CD4-positive, alpha-beta memory T cell (primary cell): ENCODE results near the gene LEMD1. TPM values are rescaled to one million over a fixed set of nuclear protein-coding genes. Genes with fewer than 3 reads are reported as not detected.

Experiments used
- CTCF ChIA-PET: fragments of 350-600 bp; sonication (Branson Sonifier 250); formaldehyde crosslinking; loops from one replicate; lab custom pipeline; 2021; ENCODE audit warnings: inconsistent platforms; ENCODE audit not compliant: partially characterized antibody; lab: Charles Lee
- POLR2A ChIA-PET: fragments of 350-600 bp; sonication (Branson Sonifier 250); formaldehyde crosslinking; loops from one replicate; lab custom pipeline; 2021; ENCODE audit not compliant: partially characterized antibody; lab: Charles Lee
- DNase-seq, 5 donors: peaks; one replicate each; pipeline versions ENCODE4 v3.0.0 to v3.0.0-alpha.2; 2020 to 2022; ENCODE audit warnings: mixed read lengths in 1 of 5
- H3K27ac ChIP-seq: one replicate; pipeline ENCODE4 v1.7.0; 2013; ENCODE audit warnings: low read depth, low read length
- H3K27me3 ChIP-seq: 2 replicates; pipeline ENCODE4 v1.7.0; 2013; ENCODE audit warnings: mild to moderate bottlenecking, low read length, moderate library complexity; ENCODE audit not compliant: insufficient read depth
- H3K36me3 ChIP-seq: 2 replicates; pipeline ENCODE4 v1.7.0; 2013; ENCODE audit warnings: mild to moderate bottlenecking, low read length, moderate library complexity; ENCODE audit not compliant: insufficient read depth
- H3K4me1 ChIP-seq: 2 replicates; pipeline ENCODE4 v1.7.0; 2013; ENCODE audit warnings: mild to moderate bottlenecking, low read length, moderate library complexity; ENCODE audit not compliant: insufficient read depth
- H3K4me3 ChIP-seq, 2 donors: one replicate each; pipeline ENCODE4 v1.7.0; 2013; ENCODE audit warnings: low read length in 2 of 2, mild to moderate bottlenecking in 1 of 2
- H3K9me3 ChIP-seq, 2 donors: one replicate each; pipeline ENCODE4 v1.7.0; 2013; ENCODE audit warnings: low read length in 2 of 2, control low read depth in 1 of 2; ENCODE audit not compliant: control insufficient read depth in 1 of 2
- H3K27ac Mint-ChIP-seq, 7 donors: one replicate each; pipeline ENCODE4 v1.8.0; 2020 to 2021; ENCODE audit warnings: mixed read lengths in 7 of 7, mild to moderate bottlenecking in 6 of 7, inconsistent platforms in 3 of 7, moderate library complexity in 3 of 7
- H3K27me3 Mint-ChIP-seq, 2 donors: one replicate each; pipeline ENCODE4 v1.8.0; 2020 to 2021; ENCODE audit warnings: mixed read lengths in 2 of 2
- H3K36me3 Mint-ChIP-seq, 2 donors: one replicate each; pipeline ENCODE4 v1.8.0; 2020 to 2021; ENCODE audit warnings: mixed read lengths in 2 of 2, inconsistent platforms in 1 of 2, mild to moderate bottlenecking in 1 of 2
- H3K4me1 Mint-ChIP-seq, 4 donors: one replicate each; pipeline ENCODE4 v1.8.0; 2020 to 2021; ENCODE audit warnings: mixed read lengths in 4 of 4, mild to moderate bottlenecking in 1 of 4
- H3K4me3 Mint-ChIP-seq, 8 donors: one replicate each; pipeline ENCODE4 v1.8.0; 2020 to 2021; ENCODE audit warnings: mixed read lengths in 8 of 8, mild to moderate bottlenecking in 7 of 8, moderate library complexity in 6 of 8, inconsistent platforms in 3 of 8
- H3K9me3 Mint-ChIP-seq, 8 donors: one replicate each; pipeline ENCODE4 v1.8.0; 2020 to 2021; ENCODE audit warnings: mixed read lengths in 8 of 8, mild to moderate bottlenecking in 5 of 8, inconsistent platforms in 3 of 8, moderate library complexity in 1 of 8
- intact Hi-C: fragments of 100-400 bp; cut with micrococcal nuclease; formaldehyde crosslinking; loops from one replicate; pipeline ENCODE4 v1.15.1; 2023
- polyA plus RNA-seq, 2 donors: library from polyadenylated mRNA; unstranded; fragments of 300-500 nt; fragmentation: Illumina TruSeq; gene quantifications; one replicate each; pipeline ENCODE4 v1.2.3, GENCODE V29; 2021
- total RNA-seq, 2 experiments: library from RNA; stranded (reverse); gene quantifications; one replicate each; pipeline ENCODE4 v1.2.3, GENCODE V29; 2021

The LEMD1 gene
- total and polyA plus RNA-seq, 4 experiments from 2014 or later = 1.3 TPM; not detected in 3

GRCh38 chr1:205343431-205344065 is 78.3 kb downstream of the LEMD1 start:
- POLR2A ChIA-PET = no interaction called here
- H3K4me3 ChIP-seq = no peak overlapping the region

GRCh38 chr1:205342986-205343385 is 78.9 kb downstream of the LEMD1 start:
- no peak for DNase-seq
- no peaks in the 10 kb centered on the region for H3K9me3 ChIP-seq
- Mint-ChIP-seq H3K27ac (no peak overlapping the region), H3K4me3 (peak overlapping the region in 6 of 8 donors; percentile 17 to 73 (median 42)), H3K27me3 (peaks cover 28 to 41% of the 10 kb centered on the region in 2 donors), H3K4me1 (peaks cover 8 to 18% (median 11%) of the 10 kb centered on the region in 4 donors), H3K9me3 (no peaks in the 10 kb centered on the region), H3K36me3 (no peaks in the 10 kb centered on the region)
- no peak overlapping the region for H3K4me3 ChIP-seq
- H3K27me3 ChIP-seq = peaks cover 14% of the 10 kb centered on the region
- H3K4me1 ChIP-seq = peaks cover 13% of the 10 kb centered on the region
- ChIA-PET CTCF (interaction anchor here (0.7 kb wide), 1 partner anchor 8 kb away, joined by 3 read pairs; no protein-coding TSS in a partner anchor), POLR2A (no interaction called here)
- H3K36me3 ChIP-seq = no peaks in the 10 kb centered on the region
- H3K27ac ChIP-seq = no peak overlapping the region
- intact Hi-C loops = no loop called here

More at GRCh38 chr1:205343431-205344065, 78.3 kb downstream of the LEMD1 start:
- intact Hi-C loops = no loop called here
- Histone ChIP-seq H3K36me3 (no peaks in the 10 kb centered on the region), H3K27me3 (peaks cover 14% of the 10 kb centered on the region), H3K4me1 (peaks cover 13% of the 10 kb centered on the region), H3K27ac (no peak overlapping the region), H3K9me3 (no peaks in the 10 kb centered on the region)
- DNase-seq = no peak
- H3K27ac Mint-ChIP-seq = no peak overlapping the region
- no peaks in the 10 kb centered on the region for H3K9me3 Mint-ChIP-seq
- H3K27me3 Mint-ChIP-seq = peaks cover 28 to 43% of the 10 kb centered on the region in 2 donors
- H3K4me3 Mint-ChIP-seq = no peak overlapping the region
- H3K4me1 Mint-ChIP-seq = peaks cover 8 to 18% (median 11%) of the 10 kb centered on the region in 4 donors
- no peaks in the 10 kb centered on the region for H3K36me3 Mint-ChIP-seq
- CTCF ChIA-PET = no interaction called here

- peaks cover 14% of the 10 kb centered on the region for H3K27me3 ChIP-seq
- H3K4me3 Mint-ChIP-seq = no peak overlapping the region
- H3K27me3 Mint-ChIP-seq = peaks cover 20 to 22% of the 10 kb centered on the region in 2 donors
These were observed 81.2 kb downstream of the LEMD1 start for GRCh38 chr1:205340676-205341075.

GRCh38 chr1:205339717-205340116 is 82.1 kb downstream of the LEMD1 start:
- Histone ChIP-seq H3K4me1 (peaks cover 13% of the 10 kb centered on the region), H3K27ac (no peak overlapping the region), H3K27me3 (peaks cover 6% of the 10 kb centered on the region), H3K36me3 (no peaks in the 10 kb centered on the region), H3K9me3 (no peaks in the 10 kb centered on the region), H3K4me3 (no peak overlapping the region)
- ChIA-PET POLR2A (no interaction called here), CTCF (interaction anchor here (0.9 to 2.6 kb wide), 9 partner anchors 10 to 184 kb away, joined by 3 to 13 read pairs (median 4); no protein-coding TSS in a partner anchor)
- Mint-ChIP-seq H3K27me3 (peaks cover 16% of the 10 kb centered on the region in 2 donors), H3K4me1 (peaks cover 7 to 16% (median 10%) of the 10 kb centered on the region in 4 donors), H3K27ac (no peak overlapping the region), H3K4me3 (no peak overlapping the region), H3K36me3 (no peaks in the 10 kb centered on the region), H3K9me3 (no peaks in the 10 kb centered on the region)
- no peak for DNase-seq
- intact Hi-C loops = loop anchor here (10.0 kb wide), 1 partner anchor 295 kb away; the partner anchor contains the start of gene ELK4

More at GRCh38 chr1:205340676-205341075, 81.2 kb downstream of the LEMD1 start:
- CTCF ChIA-PET = interaction anchor here (1.4 to 2.6 kb wide), 2 partner anchors 15 to 183 kb away, joined by 5 to 13 read pairs; no protein-coding TSS in a partner anchor
- POLR2A ChIA-PET = no interaction called here
- Histone ChIP-seq H3K4me3 (no peak overlapping the region), H3K9me3 (no peaks in the 10 kb centered on the region), H3K27ac (no peak overlapping the region), H3K4me1 (peaks cover 13% of the 10 kb centered on the region), H3K36me3 (no peaks in the 10 kb centered on the region)
- H3K4me1 Mint-ChIP-seq = peaks cover 8 to 18% (median 11%) of the 10 kb centered on the region in 4 donors
- H3K27ac Mint-ChIP-seq = peak overlapping the region in 1 of 7 donors; percentile 60
- H3K9me3 Mint-ChIP-seq = no peaks in the 10 kb centered on the region
- no peaks in the 10 kb centered on the region for H3K36me3 Mint-ChIP-seq
- intact Hi-C loops = no loop called here
- DNase-seq = no peak

GRCh38 chr1:205339197-205339702 is 82.6 kb downstream of the LEMD1 start:
- no peak overlapping the region for H3K27ac ChIP-seq
- intact Hi-C loops = loop anchor here (10.0 kb wide), 1 partner anchor 296 kb away; the partner anchor contains the start of gene ELK4

GRCh38 chr1:205338011-205338410 is 83.8 kb downstream of the LEMD1 start:
- H3K4me1 Mint-ChIP-seq = peaks cover 0 to 9% (median 3%) of the 10 kb centered on the region in 4 donors
- peak overlapping the region in 1 of 7 donors; percentile 66 for H3K27ac Mint-ChIP-seq
- H3K4me3 ChIP-seq = no peak overlapping the region
- CTCF ChIA-PET = interaction anchor here (0.6 to 7.4 kb wide), 8 partner anchors 9 to 185 kb away, joined by 3 to 126 read pairs (median 24); partner anchors contain the start of gene NUAK2
- no peaks in the 10 kb centered on the region for H3K9me3 Mint-ChIP-seq
- H3K9me3 ChIP-seq = no peaks in the 10 kb centered on the region
- no peaks in the 10 kb centered on the region for H3K4me1 ChIP-seq
- peaks cover 9% of the 10 kb centered on the region in 2 donors for H3K27me3 Mint-ChIP-seq
- H3K4me3 Mint-ChIP-seq = no peak overlapping the region
- POLR2A ChIA-PET = no interaction called here
- no peaks in the 10 kb centered on the region for H3K27me3 ChIP-seq
- no peak overlapping the region for H3K27ac ChIP-seq
- H3K36me3 Mint-ChIP-seq = no peaks in the 10 kb centered on the region
- intact Hi-C loops = loop anchor here (10.0 kb wide), 1 partner anchor 297 kb away; the partner anchor contains the start of gene ELK4
- H3K36me3 ChIP-seq = no peaks in the 10 kb centered on the region
- DNase-seq = no peak

More at GRCh38 chr1:205339197-205339702, 82.6 kb downstream of the LEMD1 start:
- Histone ChIP-seq H3K9me3 (no peaks in the 10 kb centered on the region), H3K4me3 (no peak overlapping the region), H3K27me3 (peaks cover 2% of the 10 kb centered on the region), H3K4me1 (peaks cover 8% of the 10 kb centered on the region), H3K36me3 (no peaks in the 10 kb centered on the region)
- H3K4me3 Mint-ChIP-seq = no peak overlapping the region
- H3K4me1 Mint-ChIP-seq = peaks cover 2 to 11% (median 6%) of the 10 kb centered on the region in 4 donors
- ChIA-PET POLR2A (no interaction called here), CTCF (interaction anchor here (0.9 to 2.6 kb wide), 9 partner anchors 10 to 185 kb away, joined by 3 to 13 read pairs (median 4); no protein-coding TSS in a partner anchor)
- no peak overlapping the region for H3K27ac Mint-ChIP-seq
- no peak for DNase-seq
- no peaks in the 10 kb centered on the region for H3K36me3 Mint-ChIP-seq
- no peaks in the 10 kb centered on the region for H3K9me3 Mint-ChIP-seq
- H3K27me3 Mint-ChIP-seq = peaks cover 11% of the 10 kb centered on the region in 2 donors

- H3K36me3 Mint-ChIP-seq = no peaks in the 10 kb centered on the region
- Histone ChIP-seq H3K27me3 (no peaks in the 10 kb centered on the region), H3K27ac (no peak overlapping the region), H3K9me3 (no peaks in the 10 kb centered on the region), H3K4me3 (no peak overlapping the region), H3K36me3 (no peaks in the 10 kb centered on the region), H3K4me1 (no peaks in the 10 kb centered on the region)
- DNase-seq = no peak
- no peak overlapping the region for H3K4me3 Mint-ChIP-seq
- peaks cover 5 to 7% of the 10 kb centered on the region in 2 donors for H3K27me3 Mint-ChIP-seq
- POLR2A ChIA-PET = no interaction called here
- H3K9me3 Mint-ChIP-seq = no peaks in the 10 kb centered on the region
- intact Hi-C loops = loop anchor here (10.0 kb wide), 1 partner anchor 297 kb away; the partner anchor contains the start of gene ELK4
- H3K27ac Mint-ChIP-seq = peak overlapping the region in 1 of 7 donors; percentile 66
- peaks cover 0 to 6% (median under 1%) of the 10 kb centered on the region in 4 donors for H3K4me1 Mint-ChIP-seq
- CTCF ChIA-PET = interaction anchor here (0.6 to 7.4 kb wide), 15 partner anchors 9 to 322 kb away, joined by 3 to 126 read pairs (median 13); partner anchors contain the start of gene NUAK2
These were observed 84.4 kb downstream of the LEMD1 start for GRCh38 chr1:205337481-205337880.
